ENCODE data around the gene FOXN3.

FOXN3 gene

DNA sequence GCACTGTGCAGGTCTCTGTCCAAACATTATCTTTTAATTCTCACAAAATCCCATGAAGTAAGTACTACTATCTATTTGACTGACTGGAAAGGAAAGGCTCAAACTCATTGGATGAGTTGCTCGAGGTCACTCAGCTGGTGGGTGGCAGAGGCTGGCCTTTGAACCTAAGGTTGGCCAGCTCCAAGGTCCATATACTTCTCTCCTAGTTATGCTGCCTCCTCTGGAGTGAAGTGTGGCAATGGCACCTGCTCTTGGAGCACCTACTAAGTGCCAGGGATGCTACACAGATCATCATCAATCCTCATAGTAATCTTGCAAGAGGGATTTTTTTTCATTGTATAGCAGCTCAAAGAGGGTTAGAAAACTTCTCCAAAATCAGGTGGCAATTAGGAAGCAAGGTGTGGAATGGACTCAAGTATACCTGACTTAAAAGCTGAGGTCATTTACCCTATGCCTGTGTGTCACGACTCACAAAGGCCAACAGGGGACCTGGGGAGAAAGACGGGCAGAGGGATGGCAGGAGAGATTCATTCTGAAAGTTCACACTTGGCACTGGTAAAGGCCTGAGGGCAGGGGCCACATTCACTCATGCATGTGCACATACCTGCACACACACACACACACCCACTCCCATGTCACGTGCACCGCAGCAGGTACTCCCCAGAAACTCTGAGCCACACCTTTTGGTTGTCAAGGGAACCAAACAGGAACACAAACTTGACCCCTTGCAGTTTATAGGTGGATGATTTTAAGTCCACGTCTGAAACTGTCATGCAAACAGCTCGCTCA lies 146.4 kb downstream of the FOXN3 start:
- Histone ChIP-seq H3K56ac (ENCODE audit: low read length) (no peak overlapping the region), H3K23ac (ENCODE audit: low read length) (no peak overlapping the region), H3K27ac (ENCODE audit: low read depth, low read length) (no peak overlapping the region), H3K79me1 (ENCODE audit: low read length) (peaks cover 31% of the 10 kb centered on the region), H3K4ac (ENCODE audit: low read depth, low read length) (no peak overlapping the region), H2BK15ac (replicated peaks; ENCODE audit: low read depth) (no peak overlapping the region), H2BK120ac (ENCODE audit: low read depth, low read length) (no peak overlapping the region), H3K4me2 (ENCODE audit: low read length) (no peak overlapping the region), H3K4me3 (ENCODE audit: low read length) (no peak overlapping the region), H4K8ac (ENCODE audit: low read depth, low read length) (no peak overlapping the region), H3K36me3 (ENCODE audit: control insufficient read depth, insufficient read depth, low read length) (no peaks in the 10 kb centered on the region), H3K18ac (ENCODE audit: low read length) (no peak overlapping the region), H4K5ac (ENCODE audit: low read length) (no peak overlapping the region), H3K9ac (ENCODE audit: low read length) (no peak overlapping the region), H3K27me3 (ENCODE audit: insufficient read depth, low read length, poor library complexity) (no peaks in the 10 kb centered on the region), H3K79me2 (ENCODE audit: control insufficient read depth, insufficient read depth, low read length) (peaks cover 36% of the 10 kb centered on the region), H2AK5ac (ENCODE audit: low read length) (no peak overlapping the region), H3K4me1 (ENCODE audit: control insufficient read depth, low read depth, low read length) (peaks cover 11% of the 10 kb centered on the region), H2BK5ac (ENCODE audit: low read length) (no peak overlapping the region)
- no CpG with 5 or more reads among the region's 7 CpGs for WGBS (ENCODE audit: extremely low coverage, insufficient coverage, low lambda C conversion rate)
- DNase-seq = peak; percentile 26

DNA sequence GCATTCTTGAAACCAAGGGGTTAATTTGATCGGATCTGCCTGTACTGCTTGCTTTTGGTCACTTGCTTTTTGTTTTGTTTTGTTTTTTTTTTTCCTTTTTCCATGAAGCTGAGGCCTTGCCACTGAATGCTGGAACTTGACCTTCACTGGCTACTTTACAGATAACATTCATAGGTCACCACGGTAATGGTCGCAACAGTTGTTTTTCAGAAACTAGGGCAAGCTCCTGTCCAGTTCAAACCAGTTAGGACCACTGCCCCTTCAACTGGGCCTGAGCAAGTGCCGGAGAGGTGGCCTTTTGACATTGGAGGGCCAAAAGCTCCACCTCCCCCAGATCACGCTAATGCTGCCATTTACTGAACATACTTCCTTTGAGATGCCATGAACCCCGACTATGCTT lies 147.6 kb downstream of the FOXN3 start:
- H3K56ac ChIP-seq (ENCODE audit: low read length) = no peak overlapping the region
- no peaks in the 10 kb centered on the region for H3K36me3 ChIP-seq (ENCODE audit: control insufficient read depth, insufficient read depth, low read length)
- no peak overlapping the region for H2AK5ac ChIP-seq (ENCODE audit: low read length)
- H3K9ac ChIP-seq (ENCODE audit: low read length) = no peak overlapping the region
- H3K27me3 ChIP-seq (ENCODE audit: insufficient read depth, low read length, poor library complexity) = no peaks in the 10 kb centered on the region
- no CpG with 5 or more reads among the region's 6 CpGs for WGBS (ENCODE audit: extremely low coverage, insufficient coverage, low lambda C conversion rate)
- no peak overlapping the region for H3K27ac ChIP-seq (ENCODE audit: low read depth, low read length)
- peaks cover 33% of the 10 kb centered on the region for H3K79me2 ChIP-seq (ENCODE audit: control insufficient read depth, insufficient read depth, low read length)
- H3K4me3 ChIP-seq (ENCODE audit: low read length) = no peak overlapping the region
- no peak overlapping the region for H3K18ac ChIP-seq (ENCODE audit: low read length)
- H3K4ac ChIP-seq (ENCODE audit: low read depth, low read length) = no peak overlapping the region
- no peak overlapping the region for H4K5ac ChIP-seq (ENCODE audit: low read length)
- H3K4me2 ChIP-seq (ENCODE audit: low read length) = no peak overlapping the region
- peak; percentile 11 for DNase-seq
- H2BK120ac ChIP-seq (ENCODE audit: low read depth, low read length) = no peak overlapping the region
- peaks cover 27% of the 10 kb centered on the region for H3K79me1 ChIP-seq (ENCODE audit: low read length)
- H3K4me1 ChIP-seq (ENCODE audit: control insufficient read depth, low read depth, low read length) = peaks cover 13% of the 10 kb centered on the region
- peak overlapping the region; percentile 3 for H3K23ac ChIP-seq (ENCODE audit: low read length)
- no peak overlapping the region for H2BK15ac ChIP-seq (replicated peaks; ENCODE audit: low read depth)
- no peak overlapping the region for H2BK5ac ChIP-seq (ENCODE audit: low read length)
- H4K8ac ChIP-seq (ENCODE audit: low read depth, low read length) = no peak overlapping the region

- Histone ChIP-seq H3K56ac (ENCODE audit: low read length) (peak overlapping the region; percentile 36), H4K5ac (ENCODE audit: low read length) (no peak overlapping the region), H3K4me3 (ENCODE audit: low read length) (no peak overlapping the region), H2BK5ac (ENCODE audit: low read length) (no peak overlapping the region), H3K18ac (ENCODE audit: low read length) (no peak overlapping the region), H2BK15ac (replicated peaks; ENCODE audit: low read depth) (no peak overlapping the region), H2AK5ac (ENCODE audit: low read length) (no peak overlapping the region), H3K79me1 (ENCODE audit: low read length) (peaks cover 28% of the 10 kb centered on the region), H3K4me1 (ENCODE audit: control insufficient read depth, low read depth, low read length) (peaks cover 14% of the 10 kb centered on the region), H3K36me3 (ENCODE audit: control insufficient read depth, insufficient read depth, low read length) (no peaks in the 10 kb centered on the region), H3K4ac (ENCODE audit: low read depth, low read length) (no peak overlapping the region), H3K9ac (ENCODE audit: low read length) (no peak overlapping the region), H4K8ac (ENCODE audit: low read depth, low read length) (no peak overlapping the region), H3K27ac (ENCODE audit: low read depth, low read length) (no peak overlapping the region), H2BK120ac (ENCODE audit: low read depth, low read length) (no peak overlapping the region), H3K4me2 (ENCODE audit: low read length) (no peak overlapping the region), H3K23ac (ENCODE audit: low read length) (no peak overlapping the region), H3K79me2 (ENCODE audit: control insufficient read depth, insufficient read depth, low read length) (peaks cover 35% of the 10 kb centered on the region), H3K27me3 (ENCODE audit: insufficient read depth, low read length, poor library complexity) (no peaks in the 10 kb centered on the region)
- DNase-seq = peak; percentile 14
- no CpG with 5 or more reads among the region's 5 CpGs for WGBS (ENCODE audit: extremely low coverage, insufficient coverage, low lambda C conversion rate)
These were observed 148.5 kb downstream of the FOXN3 start for GRCh38 chr14:89268514-89268913.

DNA sequence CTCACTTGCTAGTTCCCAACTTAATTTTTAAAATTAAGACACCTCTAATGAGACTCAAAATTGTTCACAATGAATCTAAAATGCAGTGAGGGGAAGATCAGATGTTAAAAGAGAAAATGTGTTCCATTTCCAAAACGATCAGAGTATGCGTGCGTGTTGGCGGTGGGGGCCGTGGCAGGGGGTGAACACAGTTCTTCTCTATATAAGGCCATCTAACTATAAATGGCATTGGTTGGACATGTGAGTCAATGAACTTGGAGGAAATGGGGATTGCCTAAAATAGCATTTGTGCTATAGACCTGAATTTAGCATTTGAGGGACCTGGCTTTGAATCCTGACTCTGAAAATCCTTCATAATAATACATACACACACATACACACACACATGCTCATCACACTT lies 149.4 kb downstream of the FOXN3 start:
- H4K8ac ChIP-seq (ENCODE audit: low read depth, low read length) = no peak overlapping the region
- no peak overlapping the region for H3K56ac ChIP-seq (ENCODE audit: low read length)
- H3K27me3 ChIP-seq (ENCODE audit: insufficient read depth, low read length, poor library complexity) = no peaks in the 10 kb centered on the region
- no peak overlapping the region for H4K5ac ChIP-seq (ENCODE audit: low read length)
- no peak overlapping the region for H2AK5ac ChIP-seq (ENCODE audit: low read length)
- no peak overlapping the region for H2BK5ac ChIP-seq (ENCODE audit: low read length)
- no peak overlapping the region for H3K23ac ChIP-seq (ENCODE audit: low read length)
- no CpG with 5 or more reads among the region's 5 CpGs for WGBS (ENCODE audit: extremely low coverage, insufficient coverage, low lambda C conversion rate)
- peaks cover 35% of the 10 kb centered on the region for H3K79me2 ChIP-seq (ENCODE audit: control insufficient read depth, insufficient read depth, low read length)
- no peak for DNase-seq
- no peaks in the 10 kb centered on the region for H3K36me3 ChIP-seq (ENCODE audit: control insufficient read depth, insufficient read depth, low read length)
- H3K4me3 ChIP-seq (ENCODE audit: low read length) = no peak overlapping the region
- no peak overlapping the region for H3K18ac ChIP-seq (ENCODE audit: low read length)
- H3K4me2 ChIP-seq (ENCODE audit: low read length) = no peak overlapping the region
- no peak overlapping the region for H2BK120ac ChIP-seq (ENCODE audit: low read depth, low read length)
- H3K4me1 ChIP-seq (ENCODE audit: control insufficient read depth, low read depth, low read length) = peaks cover 14% of the 10 kb centered on the region
- H2BK15ac ChIP-seq (replicated peaks; ENCODE audit: low read depth) = no peak overlapping the region
- peaks cover 28% of the 10 kb centered on the region for H3K79me1 ChIP-seq (ENCODE audit: low read length)
- no peak overlapping the region for H3K4ac ChIP-seq (ENCODE audit: low read depth, low read length)
- H3K9ac ChIP-seq (ENCODE audit: low read length) = no peak overlapping the region
- H3K27ac ChIP-seq (ENCODE audit: low read depth, low read length) = no peak overlapping the region

GRCh38 chr14:89267163-89267562 lies 149.9 kb downstream of the FOXN3 start:
- H2BK120ac ChIP-seq (ENCODE audit: low read depth, low read length) = no peak overlapping the region
- DNase-seq = peak; percentile 49
- H3K4ac ChIP-seq (ENCODE audit: low read depth, low read length) = no peak overlapping the region
- no peak overlapping the region for H3K18ac ChIP-seq (ENCODE audit: low read length)
- peaks cover 35% of the 10 kb centered on the region for H3K79me2 ChIP-seq (ENCODE audit: control insufficient read depth, insufficient read depth, low read length)
- no peak overlapping the region for H2BK5ac ChIP-seq (ENCODE audit: low read length)
- H3K4me1 ChIP-seq (ENCODE audit: control insufficient read depth, low read depth, low read length) = peaks cover 14% of the 10 kb centered on the region
- H3K4me3 ChIP-seq (ENCODE audit: low read length) = no peak overlapping the region
- WGBS (ENCODE audit: extremely low coverage, insufficient coverage, low lambda C conversion rate) = no CpG with 5 or more reads among the region's 7 CpGs
- H3K4me2 ChIP-seq (ENCODE audit: low read length) = no peak overlapping the region
- no peak overlapping the region for H3K9ac ChIP-seq (ENCODE audit: low read length)
- peaks cover 28% of the 10 kb centered on the region for H3K79me1 ChIP-seq (ENCODE audit: low read length)
- no peak overlapping the region for H3K56ac ChIP-seq (ENCODE audit: low read length)
- H3K27ac ChIP-seq (ENCODE audit: low read depth, low read length) = no peak overlapping the region
- no peak overlapping the region for H2AK5ac ChIP-seq (ENCODE audit: low read length)
- no peak overlapping the region for H3K23ac ChIP-seq (ENCODE audit: low read length)
- no peaks in the 10 kb centered on the region for H3K27me3 ChIP-seq (ENCODE audit: insufficient read depth, low read length, poor library complexity)
- no peak overlapping the region for H4K8ac ChIP-seq (ENCODE audit: low read depth, low read length)
- H3K36me3 ChIP-seq (ENCODE audit: control insufficient read depth, insufficient read depth, low read length) = no peaks in the 10 kb centered on the region
- H2BK15ac ChIP-seq (replicated peaks; ENCODE audit: low read depth) = no peak overlapping the region
- no peak overlapping the region for H4K5ac ChIP-seq (ENCODE audit: low read length)

DNA sequence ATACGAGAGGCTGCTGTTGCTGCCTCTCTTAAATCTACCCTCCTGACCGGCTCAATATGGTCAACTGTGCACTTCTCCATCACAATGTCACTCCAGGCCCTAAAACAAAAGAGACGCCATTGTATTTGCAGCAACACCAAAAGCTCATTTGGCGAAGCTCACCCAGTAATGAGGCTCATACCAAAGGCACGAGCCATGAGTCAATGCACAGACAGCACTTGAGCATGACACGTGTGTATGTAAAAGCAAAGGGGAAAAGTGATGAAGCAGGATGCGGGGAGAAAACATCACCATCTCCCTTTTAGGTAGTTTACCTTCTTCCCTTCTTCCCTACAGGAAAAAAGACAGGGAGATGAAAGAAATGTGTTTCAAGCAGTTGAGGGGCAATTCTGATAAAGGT lies 150.3 kb downstream of the FOXN3 start:
- H3K36me3 ChIP-seq (ENCODE audit: control insufficient read depth, insufficient read depth, low read length) = no peaks in the 10 kb centered on the region
- no CpG with 5 or more reads among the region's 7 CpGs for WGBS (ENCODE audit: extremely low coverage, insufficient coverage, low lambda C conversion rate)
- DNase-seq = peak; percentile 65

More for the DNA sequence above, 150.3 kb downstream of the FOXN3 start:
- Histone ChIP-seq H3K9ac (ENCODE audit: low read length) (no peak overlapping the region), H3K27me3 (ENCODE audit: insufficient read depth, low read length, poor library complexity) (no peaks in the 10 kb centered on the region), H3K23ac (ENCODE audit: low read length) (no peak overlapping the region), H3K79me2 (ENCODE audit: control insufficient read depth, insufficient read depth, low read length) (peaks cover 35% of the 10 kb centered on the region), H3K56ac (ENCODE audit: low read length) (no peak overlapping the region), H3K4me2 (ENCODE audit: low read length) (no peak overlapping the region), H3K79me1 (ENCODE audit: low read length) (peaks cover 28% of the 10 kb centered on the region), H3K4ac (ENCODE audit: low read depth, low read length) (no peak overlapping the region), H2BK5ac (ENCODE audit: low read length) (no peak overlapping the region), H4K8ac (ENCODE audit: low read depth, low read length) (no peak overlapping the region), H3K4me3 (ENCODE audit: low read length) (no peak overlapping the region), H3K27ac (ENCODE audit: low read depth, low read length) (no peak overlapping the region), H2AK5ac (ENCODE audit: low read length) (no peak overlapping the region), H2BK120ac (ENCODE audit: low read depth, low read length) (no peak overlapping the region), H4K5ac (ENCODE audit: low read length) (no peak overlapping the region), H3K18ac (ENCODE audit: low read length) (no peak overlapping the region), H2BK15ac (replicated peaks; ENCODE audit: low read depth) (no peak overlapping the region), H3K4me1 (ENCODE audit: control insufficient read depth, low read depth, low read length) (peaks cover 14% of the 10 kb centered on the region)
